OCI-LY1 (cell line): ENCODE measurements around the gene TBC1D16.

Source experiments
- CTCF ChIP-seq: fragments of 200-600 bp; sonication (generic), shearing (Covaris generic); IDR thresholded peaks from 2 replicates; pipeline ENCODE4 v1.5.1; 2017; ENCODE audit warnings: mild to moderate bottlenecking, antibody characterized with exemption, low read length, moderate library complexity, mixed read lengths
- EZH2 ChIP-seq: fragments of 200-600 bp; sonication (generic), shearing (Covaris generic); IDR thresholded peaks from 2 replicates; pipeline ENCODE4 v1.8.0; 2017; ENCODE audit warnings: borderline replicate concordance, mixed run types, mild to moderate bottlenecking, antibody characterized with exemption, low read length, moderate library complexity, mixed read lengths

GRCh38 chr17:79924639-79924976 is 111.1 kb downstream of the TBC1D16 start:
- TF ChIP-seq EZH2 (no peak), CTCF (no peak)
